Smooth muscle cell (in vitro differentiated cells): ENCODE data around the gene IL13RA1. TPM values are rescaled to one million over a fixed set of nuclear protein-coding genes. Genes with fewer than 3 reads are reported as not detected.

ENCODE experiments used
- DNase-seq: peaks from one replicate; lab custom pipeline; 2025; ENCODE audit not compliant: unreplicated experiment; lab: John Stamatoyannopoulos, UW
- H2AFZ ChIP-seq: fragments of 200-600 bp; sonication (generic); 2 replicates; pipeline ENCODE4 v1.6.0; 2016; ENCODE audit warnings: antibody characterized with exemption, low read depth, mild to moderate bottlenecking
- H3F3A ChIP-seq: fragments of 200-600 bp; sonication (generic); 2 replicates; pipeline ENCODE4 v1.6.0; 2017; ENCODE audit warnings: antibody characterized with exemption, low read depth
- H3K27ac ChIP-seq: fragments of 200-600 bp; sonication (generic); 2 replicates; pipeline ENCODE4 v1.5.1; 2016; ENCODE audit warnings: low read depth, mild to moderate bottlenecking
- H3K27me3 ChIP-seq: fragments of 200-600 bp; sonication (generic); 2 replicates; pipeline ENCODE4 v1.6.1; 2016; ENCODE audit warnings: low read depth, mild to moderate bottlenecking
- H3K36me3 ChIP-seq: fragments of 200-600 bp; sonication (generic); 2 replicates; pipeline ENCODE4 v1.5.1; 2016; ENCODE audit warnings: low read depth
- H3K4me1 ChIP-seq: fragments of 200-600 bp; sonication (generic); 2 replicates; pipeline ENCODE4 v1.5.1; 2016; ENCODE audit warnings: low read depth
- H3K4me2 ChIP-seq: fragments of 200-600 bp; sonication (generic); 2 replicates; pipeline ENCODE4 v1.6.0; 2016; ENCODE audit warnings: mild to moderate bottlenecking
- H3K4me3 ChIP-seq: fragments of 200-600 bp; sonication (generic); 2 replicates; pipeline ENCODE4 v1.5.1; 2016; ENCODE audit warnings: mild to moderate bottlenecking
- H3K79me2 ChIP-seq: fragments of 200-600 bp; sonication (generic); 2 replicates; pipeline ENCODE4 v1.6.0; 2016; ENCODE audit warnings: low read depth, mild to moderate bottlenecking
- H3K9ac ChIP-seq: fragments of 200-600 bp; sonication (generic); 2 replicates; pipeline ENCODE4 v1.6.0; 2016; ENCODE audit warnings: low read depth
- H3K9me3 ChIP-seq: fragments of 200-600 bp; sonication (generic); replicated peaks from 2 replicates; pipeline ENCODE4 v1.5.1; 2016; ENCODE audit warnings: low read depth
- H4K20me1 ChIP-seq: fragments of 200-600 bp; sonication (generic); 2 replicates; pipeline ENCODE4 v1.6.0; 2016; ENCODE audit warnings: low read depth
- CTCF ChIP-seq: fragments of 200-600 bp; sonication (generic); IDR thresholded peaks from 2 replicates; pipeline ENCODE4 v1.5.1; 2017; ENCODE audit warnings: borderline replicate concordance, mild to moderate bottlenecking, antibody characterized with exemption; ENCODE audit not compliant: insufficient read depth, poor library complexity, severe bottlenecking
- WGBS: methylation state at CpG from one replicate; pipeline ENCODE4 v1.1.7; 2016; ENCODE audit warnings: low lambda C conversion rate; 5-methylcytosine and 5-hydroxymethylcytosine counted together
- polyA plus RNA-seq: library from polyadenylated mRNA; unstranded; fragments of >200 nt; fragmentation: Nextera tagmentation; extraction: Ambion mirVana; gene quantifications from 2 replicates; pipeline ENCODE4 v1.2.1, GENCODE V29; 2016
- total RNA-seq: library from RNA; depleted of rRNA; stranded (reverse); fragments of >200 nt; gene quantifications from 2 replicates; pipeline ENCODE4 v1.2.3, GENCODE V29; 2014

Gene IL13RA1
- total and polyA plus RNA-seq, 2 experiments from 2014 or later = 67.0 to 85.9 TPM

- Histone ChIP-seq H3K27me3 (no peaks in the 10 kb centered on the region), H3K4me2 (no peak overlapping the region), H3K27ac (no peak overlapping the region), H3K4me3 (no peak overlapping the region), H3K9ac (no peak overlapping the region), H4K20me1 (no peaks in the 10 kb centered on the region), H3F3A (no peaks in the 10 kb centered on the region), H3K36me3 (no peaks in the 10 kb centered on the region), H2AFZ (no peak overlapping the region), H3K9me3 (no peaks in the 10 kb centered on the region), H3K4me1 (no peaks in the 10 kb centered on the region), H3K79me2 (no peaks in the 10 kb centered on the region)
- 76% methylated on average over 9 of the region's 9 CpGs for WGBS
- DNase-seq = no peak
- no peak for TF ChIP-seq CTCF
Observed at GRCh38 chrX:118751950-118752783, 24.8 kb downstream of the IL13RA1 start.

- 79% methylated on average over 4 of the region's 4 CpGs for WGBS
- H3K4me2 ChIP-seq = no peak overlapping the region
- DNase-seq = no peak
Observed at GRCh38 chrX:118755633-118756032, 28.2 kb downstream of the IL13RA1 start.

GRCh38 chrX:118756101-118756500 is 28.7 kb downstream of the IL13RA1 start:
- no peaks in the 10 kb centered on the region for H4K20me1 ChIP-seq
- H3K27ac ChIP-seq = no peak overlapping the region
- H3K4me2 ChIP-seq = no peak overlapping the region
- H3K4me3 ChIP-seq = no peak overlapping the region
- 68% methylated on average over 2 of the region's 2 CpGs for WGBS
- H3F3A ChIP-seq = no peaks in the 10 kb centered on the region
- no peak overlapping the region for H3K9ac ChIP-seq
- H3K9me3 ChIP-seq = peaks cover 3% of the 10 kb centered on the region
- DNase-seq = no peak
- no peak overlapping the region for H2AFZ ChIP-seq
- H3K27me3 ChIP-seq = no peaks in the 10 kb centered on the region
- no peaks in the 10 kb centered on the region for H3K4me1 ChIP-seq
- TF ChIP-seq CTCF = no peak
- H3K36me3 ChIP-seq = peaks cover 5% of the 10 kb centered on the region
- H3K79me2 ChIP-seq = no peaks in the 10 kb centered on the region

More at GRCh38 chrX:118755633-118756032, 28.2 kb downstream of the IL13RA1 start:
- Histone ChIP-seq H3K36me3 (peaks cover 5% of the 10 kb centered on the region), H3K27ac (no peak overlapping the region), H3K9ac (no peak overlapping the region), H4K20me1 (no peaks in the 10 kb centered on the region), H3K79me2 (no peaks in the 10 kb centered on the region), H3F3A (no peaks in the 10 kb centered on the region), H2AFZ (no peak overlapping the region), H3K4me1 (no peaks in the 10 kb centered on the region), H3K27me3 (no peaks in the 10 kb centered on the region), H3K4me3 (no peak overlapping the region), H3K9me3 (peaks cover 3% of the 10 kb centered on the region)
- TF ChIP-seq CTCF = no peak

GRCh38 chrX:118758511-118758910 is 31.1 kb downstream of the IL13RA1 start:
- no peak for TF ChIP-seq CTCF
- no peaks in the 10 kb centered on the region for H3K4me1 ChIP-seq
- H3K27me3 ChIP-seq = no peaks in the 10 kb centered on the region
- peaks cover 5% of the 10 kb centered on the region for H3K36me3 ChIP-seq
- no peak overlapping the region for H3K9ac ChIP-seq
- no peak for DNase-seq
- 49% methylated on average over 2 of the region's 2 CpGs for WGBS
- H2AFZ ChIP-seq = no peak overlapping the region
- H3K4me3 ChIP-seq = no peak overlapping the region
- H4K20me1 ChIP-seq = no peaks in the 10 kb centered on the region
- H3K9me3 ChIP-seq = peaks cover 3% of the 10 kb centered on the region
- H3K4me2 ChIP-seq = no peak overlapping the region
- H3F3A ChIP-seq = no peaks in the 10 kb centered on the region
- no peaks in the 10 kb centered on the region for H3K79me2 ChIP-seq
- H3K27ac ChIP-seq = no peak overlapping the region
